ENCODE results near the gene GMCL2.

The GMCL2 gene

DNA sequence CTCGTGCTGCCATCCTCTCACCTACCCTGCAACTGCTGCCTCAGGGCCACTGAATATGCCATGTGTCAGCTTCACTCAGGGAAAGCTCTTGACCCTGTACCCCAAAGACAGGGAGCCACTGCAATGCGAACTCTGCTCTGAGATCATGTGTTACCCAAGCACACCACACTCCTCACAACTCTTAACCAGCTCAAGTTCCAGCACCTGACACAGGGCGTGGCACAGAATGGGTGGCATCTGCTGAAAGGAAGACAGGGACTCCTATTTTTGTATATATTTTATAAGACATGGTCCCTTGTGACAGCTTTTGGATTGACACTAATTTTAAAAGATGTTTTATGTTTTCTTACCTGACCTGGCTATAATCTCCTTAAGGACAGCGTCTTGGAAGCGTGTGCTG, 34.7 kb upstream of the GMCL2 start:
- no peak for FAIRE-seq

DNA sequence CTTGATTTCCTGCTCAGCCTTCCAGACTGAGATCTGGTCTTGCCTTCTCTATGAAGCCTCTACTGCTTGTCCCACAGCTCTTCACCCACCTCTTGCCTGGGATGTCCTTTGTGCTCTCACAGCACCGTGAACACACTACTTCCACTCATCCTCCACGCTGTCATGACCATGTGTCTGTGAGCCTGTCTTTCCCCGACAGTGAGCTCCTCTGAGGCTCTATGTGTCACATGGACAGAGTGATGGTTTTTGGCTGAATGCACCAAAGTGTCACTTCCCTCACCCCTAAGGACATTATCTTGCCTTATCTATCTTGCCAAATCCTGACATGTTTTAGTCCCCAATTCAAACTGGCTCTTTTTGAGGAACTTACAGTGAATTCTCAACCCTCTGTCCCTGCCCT, 34.1 kb upstream of the GMCL2 start:
- FAIRE-seq, result no peak

DNA sequence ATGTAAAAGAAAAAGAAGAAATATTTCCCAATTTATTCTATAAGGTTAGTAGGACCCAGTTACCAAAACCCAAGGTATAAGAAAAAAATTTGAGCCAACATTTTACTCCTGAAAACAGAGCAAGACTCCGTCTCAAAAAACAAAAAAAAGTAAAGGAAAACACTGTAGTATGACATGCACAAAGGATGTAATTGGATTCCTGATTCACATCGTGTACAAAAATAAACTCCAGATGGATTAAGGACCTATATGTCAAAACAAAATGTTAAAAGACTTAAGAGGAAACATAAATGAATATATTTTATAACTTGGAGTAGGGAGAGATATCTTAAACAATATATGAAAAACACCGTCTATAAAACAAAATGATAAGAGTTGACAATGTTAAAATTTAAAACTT, 31.7 kb upstream of the GMCL2 start:
- FAIRE-seq, result no peak

DNA sequence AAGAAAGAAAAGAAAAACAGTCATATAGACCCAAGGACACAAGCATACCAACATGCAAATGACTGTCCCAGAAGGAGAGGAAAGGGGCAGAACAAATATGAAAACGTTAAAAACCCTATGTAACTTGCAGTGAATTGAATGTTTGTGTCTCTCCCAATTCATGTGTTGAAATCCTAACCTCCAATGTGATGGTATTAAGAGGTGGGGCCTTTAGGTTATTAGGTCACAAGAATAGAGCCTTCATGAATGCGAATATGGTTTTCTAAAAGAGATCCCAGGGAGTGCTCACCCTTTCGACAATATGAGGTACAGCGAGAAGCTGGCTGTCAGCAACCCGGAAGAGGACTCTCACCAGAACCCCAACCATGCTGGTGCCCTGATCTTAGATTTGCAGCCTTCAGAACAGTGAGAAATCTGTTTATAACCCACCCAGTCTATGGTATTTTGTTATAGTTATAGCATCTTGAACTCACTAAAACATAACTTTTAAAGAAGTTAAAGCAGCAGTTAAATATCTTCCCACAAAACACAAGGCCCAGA, 31.1 kb upstream of the GMCL2 start:
- no peak for FAIRE-seq

DNA sequence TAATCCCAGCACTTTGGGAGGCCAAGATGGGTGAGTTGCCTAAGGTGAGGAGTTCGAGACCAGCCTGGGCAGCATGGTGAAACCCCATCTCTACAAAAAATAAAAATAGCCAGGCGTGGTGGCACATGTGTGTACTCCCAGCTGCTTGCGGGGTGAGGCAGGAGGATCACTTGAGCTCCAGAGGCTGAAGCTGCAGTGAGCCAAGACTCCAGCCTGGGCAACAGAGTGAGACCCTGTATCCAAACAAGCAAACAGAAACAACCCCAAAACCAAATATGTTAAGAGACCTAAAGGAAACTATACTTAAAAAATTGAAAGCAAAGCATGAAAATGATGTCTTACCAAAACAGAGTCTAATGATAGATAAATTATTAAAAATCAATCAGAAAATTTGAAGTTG, 29.6 kb upstream of the GMCL2 start:
- FAIRE-seq, result no peak

DNA sequence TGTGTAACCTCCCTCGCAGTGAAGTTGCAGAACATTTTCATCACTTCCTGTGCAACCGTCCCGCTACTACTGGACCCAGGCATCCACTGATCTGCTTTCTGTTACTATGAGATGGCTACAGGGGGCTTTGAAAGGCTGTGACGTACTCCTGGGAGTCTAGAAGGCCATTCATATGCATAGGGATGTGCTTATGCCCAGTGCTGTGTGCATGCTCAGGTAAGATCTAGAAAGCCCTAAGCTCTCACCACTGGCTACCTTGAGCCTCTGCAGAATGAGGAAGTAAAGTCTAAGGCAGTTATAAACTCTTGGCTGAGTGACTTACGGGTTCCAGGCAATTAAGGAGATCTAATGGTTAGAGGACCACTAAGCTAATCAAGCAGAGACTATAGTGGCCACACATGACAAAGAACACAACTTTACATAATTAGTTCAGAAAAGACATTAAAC, 28.9 kb upstream of the GMCL2 start:
- no peak for FAIRE-seq

DNA sequence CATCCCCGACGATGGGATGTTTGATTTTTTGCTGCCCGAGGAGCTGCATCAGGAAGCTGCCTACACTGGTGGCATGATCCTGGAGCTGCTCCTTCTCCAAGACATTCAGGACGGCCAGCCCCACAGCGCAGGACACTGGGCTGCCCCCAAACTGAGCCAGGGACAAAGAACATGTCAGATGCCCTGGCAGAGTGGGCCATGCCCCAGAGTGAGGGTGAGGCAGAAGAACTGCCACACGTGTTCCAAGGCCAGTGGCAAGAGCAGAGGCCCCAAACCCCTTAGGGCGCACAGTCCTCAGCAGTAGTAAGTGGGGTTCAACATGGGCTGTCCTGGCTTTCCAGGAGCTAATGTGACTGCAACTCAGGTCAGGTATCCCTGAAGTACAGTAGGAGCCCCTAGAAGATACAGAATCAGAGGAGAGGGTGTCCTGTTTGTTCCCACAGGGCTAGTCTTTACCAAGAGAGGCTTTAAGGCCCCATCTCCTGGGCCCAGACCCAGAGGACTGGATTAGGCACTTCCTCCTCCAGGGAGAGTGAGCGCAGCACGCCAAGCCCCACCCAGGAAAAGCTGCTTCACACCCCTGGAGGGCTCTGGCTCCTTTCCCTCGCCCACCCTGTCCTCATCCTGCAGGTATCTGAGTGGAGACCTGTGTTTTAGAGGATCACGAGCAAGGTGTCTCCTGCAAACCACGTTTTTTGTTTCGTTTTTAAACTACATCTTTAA, 28.3 kb upstream of the GMCL2 start:
- no peak for FAIRE-seq

DNA sequence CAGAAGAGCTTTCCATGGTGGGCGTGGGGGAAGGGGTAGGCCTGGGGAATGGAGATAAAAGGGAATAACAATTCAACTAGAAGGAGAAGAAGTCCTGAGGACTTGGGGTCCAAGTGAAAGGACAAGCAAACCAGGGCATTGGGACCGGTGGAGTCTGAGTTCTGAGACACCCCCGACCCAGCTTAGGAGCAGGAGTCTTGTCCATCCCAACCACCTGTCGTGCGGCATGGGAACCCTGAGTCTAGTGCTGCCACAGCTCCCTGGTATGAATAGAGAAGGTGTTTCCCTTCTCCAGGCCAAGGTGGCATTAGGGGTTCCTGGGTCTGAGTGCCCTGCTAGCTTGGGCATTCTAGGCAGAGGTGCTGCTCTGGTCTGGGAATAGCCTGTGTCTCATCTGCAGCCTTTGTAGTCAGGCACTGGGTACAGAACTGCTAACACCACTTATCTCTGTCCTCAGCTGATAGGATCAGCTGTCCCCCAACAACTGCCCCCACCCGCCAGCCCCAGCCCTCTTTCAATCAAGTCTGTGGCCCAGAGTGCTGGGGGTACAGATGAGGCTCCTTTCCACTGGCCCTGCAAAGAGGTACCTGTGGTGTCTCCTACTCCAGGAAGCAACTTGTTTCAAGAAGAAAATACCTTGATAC, 27.1 kb upstream of the GMCL2 start:
- no peak for FAIRE-seq

DNA sequence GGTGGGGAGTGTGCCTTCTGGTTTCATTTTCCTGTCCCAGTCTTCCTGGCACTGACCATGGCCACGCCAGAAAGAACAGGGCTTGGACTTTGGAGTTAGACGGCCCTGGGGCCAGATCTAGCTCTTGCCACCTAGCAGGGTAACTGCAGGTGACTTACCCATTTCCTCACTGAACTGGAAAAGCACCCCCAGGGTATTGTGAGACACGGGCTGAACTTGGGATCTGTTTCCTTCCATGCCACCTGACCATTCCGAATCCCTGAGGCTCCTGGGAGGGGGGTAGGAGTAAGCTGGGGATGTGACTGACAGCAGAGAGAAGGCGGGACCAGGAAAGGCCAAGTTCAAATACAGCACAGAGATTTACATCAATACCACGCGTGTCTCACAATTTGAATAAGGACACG, 26.6 kb upstream of the GMCL2 start:
- no peak for FAIRE-seq

DNA sequence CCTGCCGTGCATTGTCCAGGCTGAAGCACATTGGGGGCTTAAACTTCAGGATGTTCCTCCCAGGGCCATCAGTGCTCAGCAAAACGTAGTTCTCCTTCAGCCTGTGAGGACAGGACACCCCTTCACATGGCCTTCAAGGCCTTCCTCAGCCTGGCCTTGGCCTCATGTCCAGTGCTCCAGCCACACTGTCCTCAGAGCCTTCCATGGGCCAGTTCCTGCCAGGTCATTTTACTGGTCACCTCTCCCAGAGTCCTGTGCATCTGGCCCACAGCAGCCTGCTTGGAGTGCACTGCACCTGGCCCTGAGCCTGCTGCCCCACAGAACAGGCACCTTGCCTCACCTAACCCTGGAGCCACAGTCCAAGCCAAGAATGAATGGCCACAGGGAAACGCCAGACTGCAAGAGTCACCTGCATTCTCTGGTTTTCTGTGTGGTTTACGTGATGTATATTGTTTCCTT, 25.9 kb upstream of the GMCL2 start:
- FAIRE-seq, result no peak

DNA sequence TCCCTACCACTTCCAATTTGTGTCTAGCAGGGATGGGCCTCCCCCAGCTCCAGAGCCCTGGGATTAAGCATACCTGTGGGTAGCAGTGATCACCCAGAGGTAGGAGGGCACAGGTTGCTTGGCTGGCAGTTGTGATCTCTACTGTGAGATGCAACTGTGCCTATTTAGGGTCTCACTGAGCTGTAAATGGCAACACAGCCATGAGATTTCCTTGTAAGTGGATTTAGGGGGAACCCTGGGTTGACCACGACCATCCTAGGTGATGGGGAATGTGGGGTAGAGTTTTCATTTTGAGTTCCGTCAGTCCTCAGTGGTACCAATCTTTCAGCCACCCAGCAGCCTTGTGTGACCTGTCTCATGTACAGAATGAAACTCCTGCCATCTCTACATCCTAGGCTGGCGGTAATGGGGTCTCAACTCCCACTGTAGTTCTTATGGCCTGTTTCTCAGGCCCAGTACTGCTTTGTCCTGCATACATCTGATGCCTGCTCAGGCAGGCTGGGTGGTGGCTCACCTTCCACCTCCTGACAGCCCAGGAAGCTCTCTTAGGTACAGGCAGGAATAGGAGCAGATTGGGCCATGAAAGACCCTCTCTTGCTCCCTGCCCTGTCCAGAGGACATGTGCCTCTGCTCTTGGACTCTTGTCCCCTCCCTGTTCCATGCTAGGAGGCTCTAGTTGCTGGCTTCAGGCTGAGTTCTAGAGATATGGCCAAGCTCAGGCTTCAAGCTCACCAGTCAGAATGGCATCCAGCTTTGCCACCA, 25.3 kb upstream of the GMCL2 start:
- no peak for FAIRE-seq

DNA sequence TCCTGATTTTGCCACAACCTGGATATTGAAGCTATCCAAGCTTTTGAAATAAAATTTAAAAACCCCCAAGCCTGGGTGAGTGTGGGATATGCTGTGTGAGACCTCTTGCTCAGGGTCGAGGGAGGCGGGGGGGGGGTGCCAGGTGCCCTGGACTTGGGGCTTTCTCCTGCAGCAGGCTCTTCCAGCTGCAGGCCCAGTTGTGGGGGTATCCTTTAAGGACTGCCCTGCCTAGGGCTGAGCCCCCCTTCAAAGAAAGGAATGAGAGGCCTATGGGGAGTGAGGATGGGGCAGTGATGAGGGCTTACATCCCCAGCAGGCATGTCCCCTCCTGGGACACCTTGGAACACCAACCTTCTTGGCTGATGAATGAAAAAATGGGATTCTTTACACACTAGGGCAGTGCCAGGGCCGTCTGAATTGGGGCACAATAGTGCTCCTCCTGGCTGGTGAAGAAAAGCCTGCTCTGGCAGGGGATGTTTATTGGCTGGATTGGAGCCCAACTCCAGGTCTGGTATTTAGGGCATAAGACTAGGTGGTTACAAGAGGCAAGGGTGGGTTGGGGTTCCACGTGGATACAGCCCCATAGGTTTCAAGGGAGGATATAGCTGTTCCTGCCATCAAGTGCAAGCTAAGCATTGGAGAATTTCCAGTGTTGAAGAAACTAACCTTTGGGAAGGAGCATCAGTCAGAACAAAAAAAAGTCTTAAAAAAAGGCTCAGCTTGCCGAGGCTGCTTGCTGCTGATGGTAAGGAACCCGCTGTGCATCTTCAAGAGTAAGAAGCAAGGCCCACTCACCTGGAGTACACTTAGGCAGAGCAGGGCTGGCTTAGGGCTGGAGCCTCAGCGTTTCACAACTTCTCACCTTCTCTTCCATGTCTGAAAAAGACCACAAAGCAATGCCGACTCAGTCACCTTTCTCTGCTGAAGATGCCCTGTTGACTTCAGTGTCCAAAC, 24.2 kb upstream of the GMCL2 start:
- FAIRE-seq, result no peak

DNA sequence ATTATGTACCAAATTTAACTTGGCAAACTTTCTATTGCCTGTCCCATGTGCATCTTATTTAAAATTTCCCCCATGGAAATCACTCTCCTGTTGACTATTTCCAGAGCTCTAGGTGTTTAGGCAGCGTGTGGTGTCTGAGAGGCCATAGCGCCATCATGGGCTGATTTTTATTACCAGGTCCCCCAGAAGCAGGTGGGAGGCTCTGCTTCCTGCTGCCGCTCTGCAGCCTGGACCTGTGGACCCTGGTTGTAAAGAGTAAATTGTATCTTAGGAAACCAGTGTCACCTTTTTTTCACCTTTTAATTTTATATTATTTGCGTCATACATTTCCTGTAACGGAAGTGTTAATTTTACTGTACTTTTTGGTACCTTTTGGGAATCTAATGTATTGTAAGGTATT, 23.5 kb upstream of the GMCL2 start:
- FAIRE-seq, result no peak

DNA sequence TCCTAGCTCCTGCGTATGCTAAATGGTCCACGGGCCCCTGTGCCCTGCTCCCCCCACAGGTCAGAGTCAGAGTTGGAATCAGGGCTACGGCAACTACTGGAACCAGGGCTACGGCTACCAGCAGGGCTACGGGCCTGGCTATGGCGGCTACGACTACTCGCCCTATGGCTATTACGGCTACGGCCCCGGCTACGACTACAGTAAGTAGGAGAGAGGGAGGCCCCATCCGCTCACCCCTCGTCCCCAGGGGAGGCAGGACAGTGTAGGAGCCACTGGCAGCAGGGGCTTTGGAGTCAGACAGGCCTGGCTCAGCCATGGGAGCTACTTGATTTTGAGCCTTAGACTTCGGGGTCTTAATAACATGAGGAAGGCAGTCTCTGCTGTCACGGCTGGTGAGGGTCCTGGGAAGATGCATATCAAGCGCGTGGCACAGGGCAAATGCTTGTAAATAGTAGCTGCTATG, 22.9 kb upstream of the GMCL2 start:
- FAIRE-seq, result no peak

DNA sequence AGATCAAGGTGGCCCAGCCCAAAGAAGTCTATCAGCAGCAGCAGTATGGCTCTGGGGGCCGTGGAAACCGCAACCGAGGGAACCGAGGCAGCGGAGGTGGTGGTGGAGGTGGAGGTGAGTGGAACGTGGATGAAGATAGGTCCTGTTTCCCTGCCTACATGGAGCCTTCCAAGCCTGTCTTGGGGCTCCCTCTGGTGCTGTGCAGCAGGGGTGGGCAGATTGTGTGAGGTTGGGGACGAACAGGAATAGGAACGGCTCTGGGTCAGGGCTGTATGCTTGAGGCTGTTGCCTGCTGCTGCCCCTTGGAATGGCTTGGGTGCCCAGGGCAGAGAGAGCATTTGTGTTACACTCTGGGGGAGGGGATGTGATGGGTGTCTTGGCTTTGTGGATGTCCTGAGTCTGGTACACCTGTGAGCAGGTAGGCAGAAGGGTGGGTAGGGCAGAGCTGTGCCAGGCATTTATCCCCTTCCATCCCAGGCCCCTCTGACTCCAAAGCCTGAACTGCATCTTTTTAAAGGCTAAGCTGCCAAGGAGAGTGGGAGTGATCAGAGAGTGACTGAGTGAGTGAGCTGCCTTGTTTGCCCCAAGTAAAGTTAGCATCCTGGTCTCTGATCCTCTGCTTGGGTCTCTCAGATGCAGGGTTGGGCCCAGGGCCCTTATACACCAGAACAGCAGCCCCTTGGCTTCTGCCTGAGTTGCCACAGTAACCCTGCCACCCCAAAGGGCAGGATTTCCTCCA, 22.3 kb upstream of the GMCL2 start:
- no peak for FAIRE-seq

DNA sequence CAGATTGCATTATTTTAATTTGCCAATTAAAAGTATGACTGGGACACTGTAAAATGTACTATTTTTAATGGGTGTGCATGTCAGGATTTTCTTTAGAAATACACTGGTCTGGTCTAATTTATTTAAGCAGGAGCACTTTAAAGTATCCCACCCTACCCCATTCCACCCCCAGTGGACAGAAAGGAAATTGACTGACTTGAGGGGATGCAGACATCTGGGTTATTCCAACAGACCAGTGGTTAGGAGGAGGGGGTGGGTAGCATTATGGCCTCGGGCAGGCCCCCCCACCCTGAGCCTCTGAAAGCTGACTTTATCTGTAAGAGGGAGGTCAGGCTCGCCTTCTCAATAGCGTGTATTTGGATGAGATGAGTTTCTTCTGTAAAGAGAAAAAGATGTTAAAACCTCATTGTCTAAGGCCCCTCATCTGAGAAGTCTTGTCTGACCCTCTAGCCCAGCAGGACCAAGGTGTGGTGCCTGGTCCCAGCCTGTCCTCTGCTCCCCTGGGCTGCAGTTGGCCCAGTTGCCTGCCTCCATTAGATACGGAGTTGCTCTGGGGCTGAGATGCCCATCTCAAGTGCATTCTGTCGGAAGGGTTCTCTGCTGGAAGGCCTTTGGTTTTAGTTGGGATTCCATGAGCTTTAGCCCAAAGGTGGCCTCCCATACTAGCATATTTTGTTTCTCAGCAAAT, 21.5 kb upstream of the GMCL2 start:
- FAIRE-seq, result no peak

DNA sequence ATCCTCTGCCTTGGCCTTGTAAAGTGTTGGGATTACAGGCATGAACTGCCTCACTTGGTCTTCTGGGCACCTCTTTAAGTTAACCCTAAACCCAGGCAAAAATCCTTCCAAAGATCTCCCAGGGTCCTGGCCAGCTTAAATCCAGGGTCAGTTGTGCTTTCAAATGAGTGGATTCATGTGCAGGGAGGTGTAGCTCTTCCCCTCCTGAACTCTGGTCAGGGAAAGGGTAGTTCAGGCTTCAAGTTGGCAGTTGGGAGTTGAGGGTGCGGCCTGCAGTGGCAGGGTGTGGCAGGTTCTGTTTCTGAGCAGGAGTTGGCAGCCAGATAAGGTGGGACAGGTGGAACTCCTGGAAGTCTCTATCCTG, 20.7 kb upstream of the GMCL2 start:
- no peak for FAIRE-seq

DNA sequence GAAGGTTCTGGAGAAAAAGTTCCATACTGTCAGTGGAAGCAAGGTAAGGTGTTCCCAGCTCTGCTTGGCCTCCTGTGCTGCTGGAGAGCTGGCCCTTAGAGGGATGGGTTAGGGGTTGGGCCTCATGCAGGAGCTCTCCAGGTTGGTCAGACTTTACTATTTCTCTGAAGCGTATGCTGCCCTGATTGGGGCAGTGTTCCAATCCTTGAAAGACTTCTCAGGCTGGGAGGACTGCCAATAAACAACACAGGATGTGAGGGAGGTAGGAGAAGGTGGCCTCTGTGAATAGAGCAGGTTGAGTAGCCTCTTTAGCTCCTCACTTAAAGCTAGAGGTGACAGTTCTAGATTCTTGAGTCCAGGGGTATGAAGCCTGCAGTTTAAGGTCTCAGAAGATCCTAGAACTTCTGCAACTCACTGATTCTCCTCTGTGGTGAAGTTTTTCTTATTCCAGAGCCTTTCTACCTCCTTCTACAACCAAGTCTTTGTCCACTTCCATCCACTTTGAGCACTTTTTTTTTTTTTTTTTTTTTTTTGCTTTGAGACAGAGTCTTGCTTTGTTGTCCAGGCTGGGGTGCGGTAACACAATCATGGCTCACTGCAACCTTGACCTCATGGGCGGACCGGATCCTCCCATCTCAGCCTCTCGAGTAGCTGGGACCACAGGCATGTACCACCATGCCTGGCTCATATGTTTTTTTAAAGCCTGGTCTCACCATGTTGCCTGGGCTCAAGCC, 20.2 kb upstream of the GMCL2 start:
- FAIRE-seq, result no peak

DNA sequence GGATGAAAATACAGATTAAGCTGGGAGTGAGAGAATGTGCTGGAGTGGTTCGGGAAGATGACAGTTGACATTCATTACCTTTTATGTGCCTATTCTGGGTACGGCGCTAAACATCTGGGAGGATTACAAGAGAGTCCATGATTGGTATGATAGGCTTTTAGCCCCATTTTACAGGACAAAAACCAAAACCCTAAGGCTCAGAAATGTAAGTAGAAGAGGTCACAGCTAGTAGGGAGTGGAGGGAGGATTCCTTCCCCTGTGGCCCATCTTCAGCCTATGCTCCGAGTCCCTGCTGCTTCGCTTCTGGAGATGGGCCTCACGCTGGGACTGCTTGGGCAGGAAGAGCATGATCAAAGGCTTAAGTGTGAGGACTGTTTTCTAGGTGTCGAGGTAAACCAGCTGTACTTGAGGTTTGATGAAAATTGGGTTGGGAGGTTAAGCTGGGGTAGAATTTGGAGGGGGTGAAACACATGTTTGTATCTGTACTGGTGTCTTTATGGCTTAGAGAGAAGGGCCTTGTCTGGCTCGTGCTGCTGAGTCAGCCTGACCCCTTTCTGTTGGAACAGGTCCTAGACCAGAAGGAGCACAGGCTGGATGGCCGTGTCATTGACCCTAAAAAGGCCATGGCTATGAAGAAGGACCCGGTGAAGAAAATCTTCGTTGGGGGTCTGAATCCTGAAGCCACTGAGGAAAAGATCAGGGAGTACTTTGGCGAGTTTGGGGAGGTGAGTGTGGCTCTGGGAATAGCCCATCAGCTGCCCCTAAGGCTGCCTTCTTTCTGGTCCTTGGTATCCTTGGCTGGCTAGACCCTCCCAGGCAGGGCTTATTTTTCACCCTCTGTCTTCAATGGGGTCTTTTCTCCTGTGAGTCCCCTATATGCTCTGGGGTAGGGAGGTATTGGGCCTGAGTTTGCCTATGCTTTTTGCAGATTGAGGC, 19.3 kb upstream of the GMCL2 start:
- FAIRE-seq, result no peak
